GM19239 (cell line): ENCODE measurements around the gene TRIM48.
"Not testable (repeated sequence)": the region's sequence is repeated elsewhere in the genome, so short reads cannot be mapped to it uniquely, and the experiment has no call there.

ENCODE experiments used
- DNase-seq: peaks from one replicate; pipeline ENCODE4 v3.0.0; 2011; ENCODE audit warnings: low spot score; ENCODE audit not compliant: insufficient read length
- FAIRE-seq: peaks from 2 replicates; lab custom pipeline; 2011; peaks lifted over from hg19 to GRCh38; lab: Jason Lieb, UNC

The TRIM48 gene

GRCh38 chr11:55261855-55262254 lies at the start of gene TRIM48:
Gene TRIM48, plus strand, starts transcription at chr11:55262155. Its CDS starts 113 bp downstream, at chr11:55262268.
- not testable (repeated sequence) for FAIRE-seq, DNase-seq

GRCh38 chr11:55238316-55238715 lies 23.6 kb upstream of the TRIM48 start:
- not testable (repeated sequence) for DNase-seq, FAIRE-seq

- no peak for FAIRE-seq
- DNase-seq, result no peak
Measured at GRCh38 chr11:55263081-55263480, 1.1 kb downstream of the TRIM48 start.
